GM18909 (cell line): ENCODE data around the gene NUP210L.

Source experiments
- ATAC-seq: cut with Tn5 transposase; IDR thresholded peaks from one replicate; pipeline ENCODE4 v1.9.1; 2021; ENCODE audit warnings: mild to moderate bottlenecking; ENCODE audit not compliant: unreplicated experiment, poor library complexity

The NUP210L gene

GRCh38 chr1:154154534-154155191 is at the start of gene NUP210L:
NUP210L (minus strand) TSS chr1:154155073.
- no peak for ATAC-seq

GRCh38 chr1:154199563-154199879 is 44.6 kb upstream of the NUP210L start:
- no peak for ATAC-seq

GRCh38 chr1:154198756-154199562 is 44.1 kb upstream of the NUP210L start:
- no peak for ATAC-seq

- ATAC-seq, result no peak
Measured at GRCh38 chr1:154193821-154194220, 38.9 kb upstream of the NUP210L start.

GRCh38 chr1:154192476-154192875 is 37.6 kb upstream of the NUP210L start:
- no peak for ATAC-seq

- ATAC-seq, result no peak
Measured at GRCh38 chr1:154191990-154192461, 37.2 kb upstream of the NUP210L start, which contains the start of gene TPM3. TPM3 (minus strand) TSS chr1:154192100; CDS start chr1:154192018, 82 bp downstream.

- ATAC-seq, result no peak
Measured at GRCh38 chr1:154190550-154190949, 35.7 kb upstream of the NUP210L start.

GRCh38 chr1:154186852-154187501 is 32.1 kb upstream of the NUP210L start:
- ATAC-seq, result no peak

GRCh38 chr1:154186177-154186576 is 31.3 kb upstream of the NUP210L start:
- no peak for ATAC-seq

- peak; percentile 74 for ATAC-seq
Measured at GRCh38 chr1:154183046-154183915, 28.4 kb upstream of the NUP210L start.

- peak; percentile 63 for ATAC-seq
Measured at GRCh38 chr1:154182344-154183045, 27.6 kb upstream of the NUP210L start.

GRCh38 chr1:154181944-154182343 is 27.1 kb upstream of the NUP210L start:
- no peak for ATAC-seq

- no peak for ATAC-seq
Measured at GRCh38 chr1:154179946-154180687, 25.2 kb upstream of the NUP210L start.

- no peak for ATAC-seq
Measured at GRCh38 chr1:154178911-154179811, 24.3 kb upstream of the NUP210L start.

GRCh38 chr1:154178013-154178412 is 23.1 kb upstream of the NUP210L start:
- ATAC-seq, result no peak

GRCh38 chr1:154176337-154176736 is 21.5 kb upstream of the NUP210L start:
- no peak for ATAC-seq

GRCh38 chr1:154174654-154175053 is 19.8 kb upstream of the NUP210L start:
- ATAC-seq, result no peak

GRCh38 chr1:154171880-154172279 is 17.0 kb upstream of the NUP210L start:
- ATAC-seq, result no peak
